HCT116 (cell line): ENCODE measurements around the gene WLS.
"Not testable (repeated sequence)": the region's sequence is repeated elsewhere in the genome, so short reads cannot be mapped to it uniquely, and the experiment has no call there.

ENCODE experiments used
- ATF3 ChIP-seq: IDR thresholded peaks from 2 replicates; pipeline ENCODE4 v1.6.1; 2012
- CEBPB ChIP-seq: IDR thresholded peaks from 2 replicates; pipeline ENCODE4 v1.6.1; 2012; ENCODE audit warnings: low read depth
- CTCF ChIP-seq, 3 experiments: fragments of 200-600 bp in 1 of 3; sonication (generic) in 1 of 3; IDR thresholded peaks in 2 of 3; conservative IDR thresholded peaks in 1 of 3; 2 replicates each; pipeline ENCODE4 v1.5.1; 2012 to 2017; ENCODE audit warnings: low read depth in 2 of 3, low read length in 2 of 3, antibody characterized with exemption in 1 of 3, borderline replicate concordance in 1 of 3, control low read depth in 1 of 3, mild to moderate bottlenecking in 1 of 3, mixed read lengths in 1 of 3, mixed run types in 1 of 3, moderate library complexity in 1 of 3; ENCODE audit not compliant: insufficient read depth in 1 of 3
- EZH2phosphoT487 ChIP-seq: fragments of 200-600 bp; IDR thresholded peaks from 2 replicates; pipeline ENCODE4 v1.6.1; 2018; ENCODE audit warnings: antibody characterized with exemption, borderline replicate concordance
- POLR2A ChIP-seq: IDR thresholded peaks from 2 replicates; pipeline ENCODE4 v1.7.0; 2011; ENCODE audit warnings: borderline replicate concordance; ENCODE audit not compliant: insufficient read depth, insufficient read length; ENCODE audit errors: extremely low read depth
- POLR2AphosphoS5 ChIP-seq: IDR thresholded peaks from 2 replicates; pipeline ENCODE4 v1.6.1; 2011; ENCODE audit warnings: mild to moderate bottlenecking, low read depth, low read length, moderate library complexity
- RAD21 ChIP-seq: IDR thresholded peaks from 2 replicates; pipeline ENCODE4 v1.6.1; 2012; ENCODE audit warnings: low read depth, mild to moderate bottlenecking
- ZNF274 ChIP-seq: fragments of 200-500 bp; sonication (Bioruptor generic); IDR thresholded peaks from 2 replicates; pipeline ENCODE4 v1.6.1; 2014; ENCODE audit warnings: mild to moderate bottlenecking, low read depth, low read length, inconsistent platforms
- TF ChIP-seq, protein P1 (sequence below): IDR thresholded peaks from 2 replicates; pipeline ENCODE4 v1.6.1; 2011; ENCODE audit warnings: mild to moderate bottlenecking, low read length, moderate library complexity; ENCODE audit not compliant: insufficient replicate concordance; ENCODE audit errors: extremely low read depth

DNA sequence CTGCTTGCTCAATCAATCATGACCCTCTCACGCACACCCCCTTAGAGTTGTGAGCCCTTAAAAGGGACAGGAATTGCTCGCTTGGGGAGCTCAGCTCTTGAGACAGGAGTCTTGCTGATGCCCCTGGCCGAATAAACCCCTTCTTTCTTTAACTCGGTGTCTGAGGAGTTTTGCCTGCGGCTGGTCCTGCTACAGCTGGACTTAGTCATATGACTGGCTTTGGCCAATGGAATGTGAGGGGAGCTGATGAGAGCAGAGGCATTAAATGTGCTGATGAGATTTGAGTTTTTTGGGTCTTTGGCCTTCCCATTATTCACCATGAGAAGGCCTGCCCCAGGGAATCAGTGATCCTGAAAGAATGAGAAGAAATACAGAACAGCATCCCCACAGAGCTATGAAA, 24.5 kb upstream of the WLS start:
- not testable (repeated sequence) for TF ChIP-seq CTCF (IDR thresholded peaks at IDR 0.05 in 2 of 3, conservative IDR thresholded peaks at IDR 0.05 in 1 of 3; ENCODE audit: borderline replicate concordance in 1 of 3, insufficient read depth in 1 of 3, low read depth in 2 of 3, low read length in 2 of 3); RAD21; ZNF274; POLR2AphosphoS5; ATF3; CEBPB; EZH2phosphoT487; POLR2A
- TF ChIP-seq, protein P1, sequence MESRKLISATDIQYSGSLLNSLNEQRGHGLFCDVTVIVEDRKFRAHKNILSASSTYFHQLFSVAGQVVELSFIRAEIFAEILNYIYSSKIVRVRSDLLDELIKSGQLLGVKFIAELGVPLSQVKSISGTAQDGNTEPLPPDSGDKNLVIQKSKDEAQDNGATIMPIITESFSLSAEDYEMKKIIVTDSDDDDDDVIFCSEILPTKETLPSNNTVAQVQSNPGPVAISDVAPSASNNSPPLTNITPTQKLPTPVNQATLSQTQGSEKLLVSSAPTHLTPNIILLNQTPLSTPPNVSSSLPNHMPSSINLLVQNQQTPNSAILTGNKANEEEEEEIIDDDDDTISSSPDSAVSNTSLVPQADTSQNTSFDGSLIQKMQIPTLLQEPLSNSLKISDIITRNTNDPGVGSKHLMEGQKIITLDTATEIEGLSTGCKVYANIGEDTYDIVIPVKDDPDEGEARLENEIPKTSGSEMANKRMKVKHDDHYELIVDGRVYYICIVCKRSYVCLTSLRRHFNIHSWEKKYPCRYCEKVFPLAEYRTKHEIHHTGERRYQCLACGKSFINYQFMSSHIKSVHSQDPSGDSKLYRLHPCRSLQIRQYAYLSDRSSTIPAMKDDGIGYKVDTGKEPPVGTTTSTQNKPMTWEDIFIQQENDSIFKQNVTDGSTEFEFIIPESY = not testable (repeated sequence)
